GM12878 (cell line): ENCODE data around the gene TMEM109. TPM values are rescaled to one million over a fixed set of nuclear protein-coding genes. Genes with fewer than 3 reads are reported as not detected.

Experiments
- ATAC-seq: fragments of 200-7000 bp; cut with Tn5 transposase; 3 replicates; pipeline ENCODE4 v1.9.1; 2020; ENCODE audit warnings: mild to moderate bottlenecking, moderate library complexity
- BruUV-seq: library from RNA; stranded (reverse); fragments of 400-500 nt; replicated peaks from 2 replicates; lab custom pipeline; 2021; lab: Mats Ljungman, UMichigan
- CTCF ChIA-PET: fragments of 300-600 bp; sonication (Branson Sonifier 250); formaldehyde crosslinking; extraction: SDS; loops from one replicate; lab custom pipeline; 2021; ENCODE audit warnings: inconsistent platforms; lab: Yijun Ruan, JAX
- POLR2A ChIA-PET: fragments of 350-600 bp; formaldehyde crosslinking; extraction: SDS; loops from one replicate; lab custom pipeline; 2021; ENCODE audit warnings: inconsistent platforms; lab: Charles Lee
- RAD21 ChIA-PET: fragments of 300-600 bp; sonication (Branson Sonifier 250); formaldehyde crosslinking; loops from one replicate; lab custom pipeline; 2023; ENCODE audit warnings: antibody characterized with exemption; ENCODE audit not compliant: unreplicated experiment; lab: Charles Lee
- SMC1A ChIA-PET: fragments of 300-600 bp; sonication (Branson Sonifier 250); formaldehyde crosslinking; loops from one replicate; lab custom pipeline; 2023; ENCODE audit not compliant: unreplicated experiment, uncharacterized antibody; lab: Charles Lee
- DNase-seq: peaks from one replicate; pipeline ENCODE4 v3.0.0-alpha.2; 2011; ENCODE audit warnings: low read depth, low spot score
- FAIRE-seq: peaks from 3 replicates; lab custom pipeline; 2011; peaks lifted over from hg19 to GRCh38; lab: Jason Lieb, UNC
- H2AFZ ChIP-seq: 2 replicates; pipeline ENCODE4 v1.6.0; 2011; ENCODE audit warnings: low read depth, low read length, control low read depth; ENCODE audit not compliant: control insufficient read depth
- H3K27ac ChIP-seq: 2 replicates; pipeline ENCODE4 v1.5.1; 2011; ENCODE audit warnings: control low read depth; ENCODE audit not compliant: control insufficient read depth, insufficient read depth
- H3K27me3 ChIP-seq, 2 experiments: replicated peaks in 1 of 2; 2 replicates each; pipeline versions ENCODE4 v1.6.0 to v1.6.1; 2011; ENCODE audit warnings: low read length in 1 of 2; ENCODE audit not compliant: control insufficient read depth in 2 of 2, insufficient read depth in 2 of 2
- H3K36me3 ChIP-seq, 2 experiments: 2 replicates each; pipeline ENCODE4 v1.5.1; 2011; ENCODE audit warnings: low read length in 1 of 2; ENCODE audit not compliant: control insufficient read depth in 2 of 2, insufficient read depth in 2 of 2
- H3K4me1 ChIP-seq: 2 replicates; pipeline ENCODE4 v1.6.1; 2011; ENCODE audit warnings: mild to moderate bottlenecking, low read length, moderate library complexity, mixed read lengths; ENCODE audit not compliant: control insufficient read depth, insufficient read depth
- H3K4me2 ChIP-seq: 2 replicates; pipeline ENCODE4 v1.6.0; 2011; ENCODE audit warnings: control low read depth; ENCODE audit not compliant: control insufficient read depth, insufficient read depth
- H3K4me3 ChIP-seq: fragments of 200-600 bp; sonication (generic); 2 replicates; pipeline ENCODE4 v1.5.1; 2016
- H3K79me2 ChIP-seq: 2 replicates; pipeline ENCODE4 v1.6.0; 2011; ENCODE audit warnings: low read length; ENCODE audit not compliant: control insufficient read depth, insufficient read depth
- H3K9ac ChIP-seq: 2 replicates; pipeline ENCODE4 v1.8.0; 2011; ENCODE audit warnings: low read length, control low read depth, mixed read lengths; ENCODE audit not compliant: control insufficient read depth, insufficient read depth
- H3K9me3 ChIP-seq: replicated peaks from 3 replicates; pipeline ENCODE4 v1.5.1; 2011; ENCODE audit warnings: mild to moderate bottlenecking, low read length; ENCODE audit not compliant: control insufficient read depth, insufficient read depth
- H4K20me1 ChIP-seq: 2 replicates; pipeline ENCODE4 v1.6.0; 2011; ENCODE audit not compliant: control insufficient read depth, insufficient read depth
- BHLHE40 ChIP-seq, 2 experiments: fragments of 450-650 bp in 1 of 2; IDR thresholded peaks; 2 replicates each; pipeline ENCODE4 v1.6.1; 2011 to 2017; ENCODE audit warnings: low read depth in 2 of 2, borderline replicate concordance in 1 of 2, improper control_type of control experiment in 1 of 2, low read length in 1 of 2, mild to moderate bottlenecking in 1 of 2
- CHD1 ChIP-seq: IDR thresholded peaks from 2 replicates; pipeline ENCODE4 v1.6.1; 2012; ENCODE audit warnings: low read depth, low read length, improper control_type of control experiment
- CHD2 ChIP-seq: IDR thresholded peaks from 2 replicates; pipeline ENCODE4 v1.6.1; 2011; ENCODE audit warnings: low read depth, low read length, improper control_type of control experiment, borderline replicate concordance
- ETV6 ChIP-seq, 2 experiments: fragments of 450-650 bp in 1 of 2; IDR thresholded peaks in 1 of 2; conservative IDR thresholded peaks in 1 of 2; 2 replicates each; pipeline ENCODE4 v1.6.1; 2014; ENCODE audit warnings: antibody characterized with exemption in 1 of 2, borderline replicate concordance in 1 of 2, low read depth in 1 of 2, mild to moderate bottlenecking in 1 of 2, moderate library complexity in 1 of 2
- GABPA ChIP-seq: IDR thresholded peaks from 2 replicates; pipeline ENCODE4 v1.6.1; 2014; ENCODE audit warnings: antibody characterized with exemption, low read depth, mild to moderate bottlenecking, inconsistent platforms
- KDM1A ChIP-seq: fragments of 200-600 bp; sonication (generic); IDR thresholded peaks from 2 replicates; pipeline ENCODE4 v1.6.1; 2016; ENCODE audit warnings: borderline replicate concordance
- MTA2 ChIP-seq: fragments of 450-650 bp; IDR thresholded peaks from 2 replicates; pipeline ENCODE4 v1.6.1; 2016; ENCODE audit warnings: low read depth, mild to moderate bottlenecking, moderate library complexity
- MXI1 ChIP-seq: fragments of 150-350 bp; IDR thresholded peaks from 2 replicates; pipeline ENCODE4 v1.6.1; 2011; ENCODE audit warnings: low read depth, mild to moderate bottlenecking, inconsistent platforms, low read length, improper control_type of control experiment
- NR2C2 ChIP-seq: IDR thresholded peaks from 2 replicates; pipeline ENCODE4 v1.6.1; 2011; ENCODE audit warnings: borderline replicate concordance, low read depth; ENCODE audit not compliant: control insufficient read depth, insufficient read length
- POLR2AphosphoS2 ChIP-seq: IDR thresholded peaks from 2 replicates; pipeline ENCODE4 v1.6.1; 2011; ENCODE audit warnings: low read depth, mild to moderate bottlenecking, low read length, improper control_type of control experiment, moderate library complexity
- RBBP5 ChIP-seq: fragments of 200-600 bp; sonication (generic); conservative IDR thresholded peaks from 2 replicates; pipeline ENCODE4 v1.6.1; 2016
- RCOR1 ChIP-seq: conservative IDR thresholded peaks from 2 replicates; pipeline ENCODE4 v1.6.1; 2012; ENCODE audit warnings: low read depth, low read length, improper control_type of control experiment
- SIN3A ChIP-seq: IDR thresholded peaks from 2 replicates; pipeline ENCODE4 v1.6.1; 2012; ENCODE audit warnings: low read depth, low read length, improper control_type of control experiment
- SMARCA5 ChIP-seq: fragments of 450-650 bp; IDR thresholded peaks from 2 replicates; pipeline ENCODE4 v1.6.1; 2017; ENCODE audit warnings: mild to moderate bottlenecking
- SUZ12 ChIP-seq: fragments of 200-600 bp; sonication (generic); IDR thresholded peaks from one replicate; pipeline ENCODE4 v1.6.1; 2018; ENCODE audit warnings: antibody characterized with exemption, mild to moderate bottlenecking; ENCODE audit not compliant: unreplicated experiment
- ZBED1 ChIP-seq: IDR thresholded peaks from 2 replicates; pipeline ENCODE4 v1.6.1; 2016; ENCODE audit warnings: borderline replicate concordance
- ZNF24 ChIP-seq: fragments of 450-650 bp; IDR thresholded peaks from 2 replicates; pipeline ENCODE4 v1.6.1; 2017; ENCODE audit warnings: antibody characterized with exemption, mild to moderate bottlenecking
- ZSCAN29 ChIP-seq: fragments of 450-650 bp; IDR thresholded peaks from 2 replicates; pipeline ENCODE4 v1.6.1; 2017; ENCODE audit warnings: mild to moderate bottlenecking, moderate library complexity
- WGBS: methylation state at CpG from one replicate; pipeline ENCODE4 v1.1.6; 2016; ENCODE audit warnings: low lambda C conversion rate; ENCODE audit not compliant: insufficient replicate concordance, insufficient coverage; ENCODE audit errors: missing lambda C conversion rate; 5-methylcytosine and 5-hydroxymethylcytosine counted together
- in situ Hi-C: fragments of 300-500 bp; cut with MboI; formaldehyde crosslinking; loops from 9 replicates; pipeline ENCODE4 v1.14.3; 2018; ENCODE audit warnings: mixed read lengths
- intact Hi-C: fragments of 100-400 bp; cut with micrococcal nuclease; formaldehyde crosslinking; loops from one replicate; pipeline ENCODE4 v1.14.2; 2022; ENCODE audit not compliant: unreplicated experiment
- polyA plus RNA-seq, 11 experiments: library from polyadenylated mRNA; depleted of rRNA in 4 of 11; unstranded in 6 of 11; stranded (reverse) in 5 of 11; fragments of >200 nt; fragmentation: Nextera tagmentation in 4 of 11; fragmentation: Illumina TruSeq in 1 of 11; extraction: Ambion mirVana in 4 of 11; extraction: Trizol in 1 of 11; gene quantifications; 1 replicate in 1 of 11; 2 replicates in 10 of 11; pipeline versions ENCODE4 v1.2.1 to v1.2.3, GENCODE V29; 2011 to 2016; ENCODE audit warnings: inconsistent platforms in 2 of 11, missing spikeins in 2 of 11, low read depth in 1 of 11
- total RNA-seq, 4 experiments: library from RNA; depleted of rRNA in 3 of 4; stranded (reverse); fragments of >200 nt in 3 of 4; fragmentation: Illumina TruSeq in 1 of 4; extraction: Trizol in 1 of 4; gene quantifications; 2 replicates each; pipeline versions ENCODE4 v1.2.1 to v1.2.3, GENCODE V29; 2013 to 2021
- TF ChIP-seq, protein P1 (sequence below), 3 experiments: IDR thresholded peaks in 2 of 3; conservative IDR thresholded peaks in 1 of 3; 2 replicates each; pipeline ENCODE4 v1.5.1; 2011; ENCODE audit warnings: low read depth in 3 of 3, low read length in 3 of 3, mild to moderate bottlenecking in 3 of 3, control low read depth in 2 of 3, moderate library complexity in 2 of 3, inconsistent platforms in 1 of 3, mixed read lengths in 1 of 3; ENCODE audit not compliant: control insufficient read depth in 2 of 3, insufficient read depth in 1 of 3; ENCODE audit errors: extremely low read depth in 1 of 3
- TF ChIP-seq, protein P2 (sequence below): fragments of 450-650 bp; formaldehyde crosslinking; IDR thresholded peaks from 2 replicates; pipeline ENCODE4 v1.5.0; 2022; ENCODE audit warnings: mild to moderate bottlenecking, missing genetic modification characterization

Gene TMEM109
- total and polyA plus RNA-seq, 10 of the 15 experiments (the other 5 are each of a cell fraction or from before 2014, with no cell fraction given) = 21.9 to 199 (median 85.2) TPM

DNA sequence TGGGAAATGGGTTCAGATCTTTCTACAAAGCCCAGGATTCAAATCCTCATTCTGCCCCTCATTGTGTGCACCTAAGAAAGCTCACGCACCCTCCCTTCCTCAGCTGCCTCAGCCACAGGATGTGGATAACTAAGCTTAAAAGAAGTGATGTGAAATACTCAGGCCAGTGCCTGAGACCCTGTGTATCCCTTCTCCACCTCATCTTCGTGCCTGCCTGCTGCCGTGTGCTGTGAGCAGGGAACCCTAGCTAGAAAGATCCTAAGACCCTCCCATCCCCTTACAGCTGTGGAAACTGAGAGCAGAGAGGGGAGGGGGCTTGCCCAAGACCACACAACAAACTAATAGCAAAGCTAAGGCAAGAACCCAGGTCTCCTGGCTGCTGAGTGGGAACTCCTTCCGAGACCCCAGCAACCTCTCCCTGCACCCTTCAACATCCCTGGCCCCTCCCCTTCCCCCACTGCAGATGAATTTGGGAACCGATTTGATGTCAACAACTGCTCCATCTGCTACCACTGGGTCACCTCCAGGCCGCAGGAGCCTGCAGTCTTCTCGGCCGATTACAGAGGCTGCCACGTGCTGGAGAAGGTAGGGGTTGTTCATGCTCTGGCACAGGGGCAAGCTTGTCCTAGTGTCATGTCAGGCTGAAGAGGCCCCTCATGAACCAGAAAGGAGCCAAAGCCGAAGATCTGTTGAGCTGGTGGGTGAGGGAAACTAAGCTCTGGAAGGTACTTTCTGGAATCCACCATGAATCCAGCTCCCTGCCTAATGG is 45.1 kb upstream of the TMEM109 start:
- Histone ChIP-seq H3K4me2 (no peak overlapping the region), H3K27me3 (no peaks in the 10 kb centered on the region), H3K36me3 (no peaks in the 10 kb centered on the region), H3K27ac (no peak overlapping the region), H3K4me1 (no peaks in the 10 kb centered on the region), H4K20me1 (no peaks in the 10 kb centered on the region), H2AFZ (no peak overlapping the region), H3K9me3 (no peaks in the 10 kb centered on the region), H3K79me2 (no peaks in the 10 kb centered on the region), H3K4me3 (no peak overlapping the region), H3K9ac (no peak overlapping the region)
- ATAC-seq (no peak), FAIRE-seq (no peak), DNase-seq (no peak)
- POLR2A ChIA-PET = no interaction called here
- WGBS = 66% methylated on average over 10 of the region's 10 CpGs
- no TSS peak for BruUV-seq
- RAD21 ChIA-PET = interaction anchor here (1.8 kb wide), 1 partner anchor 37 kb away, joined by 7 read pairs; no protein-coding TSS in a partner anchor
- CTCF ChIA-PET = interaction anchor here (0.9 to 1.6 kb wide), 3 partner anchors 19 to 167 kb away, joined by 3 to 4 read pairs (median 3); no protein-coding TSS in a partner anchor
- intact Hi-C loops = no loop called here
- SMC1A ChIA-PET = interaction anchor here (1.2 to 1.3 kb wide), 2 partner anchors 9 to 19 kb away, joined by 3 to 4 read pairs; no protein-coding TSS in a partner anchor
- TF ChIP-seq KDM1A (no peak), SIN3A (no peak), GABPA (no peak), RBBP5 (no peak), ETV6 (conservative IDR thresholded peaks at IDR 0.05 in 1 of 2, IDR thresholded peaks at IDR 0.05 in 1 of 2; ENCODE audit: borderline replicate concordance in 1 of 2, low read depth in 1 of 2) (no peak), MXI1 (no peak), ZSCAN29 (no peak), CHD1 (no peak), CHD2 (no peak), SMARCA5 (no peak), ZNF24 (no peak), POLR2AphosphoS2 (no peak), SUZ12 (no peak), BHLHE40 (IDR thresholded peaks at IDR 0.05; ENCODE audit: borderline replicate concordance in 1 of 2, low read depth in 2 of 2, low read length in 1 of 2) (no peak), ZBED1 (no peak), MTA2 (no peak), NR2C2 (no peak), RCOR1 (no peak)
- TF ChIP-seq, protein P1, sequence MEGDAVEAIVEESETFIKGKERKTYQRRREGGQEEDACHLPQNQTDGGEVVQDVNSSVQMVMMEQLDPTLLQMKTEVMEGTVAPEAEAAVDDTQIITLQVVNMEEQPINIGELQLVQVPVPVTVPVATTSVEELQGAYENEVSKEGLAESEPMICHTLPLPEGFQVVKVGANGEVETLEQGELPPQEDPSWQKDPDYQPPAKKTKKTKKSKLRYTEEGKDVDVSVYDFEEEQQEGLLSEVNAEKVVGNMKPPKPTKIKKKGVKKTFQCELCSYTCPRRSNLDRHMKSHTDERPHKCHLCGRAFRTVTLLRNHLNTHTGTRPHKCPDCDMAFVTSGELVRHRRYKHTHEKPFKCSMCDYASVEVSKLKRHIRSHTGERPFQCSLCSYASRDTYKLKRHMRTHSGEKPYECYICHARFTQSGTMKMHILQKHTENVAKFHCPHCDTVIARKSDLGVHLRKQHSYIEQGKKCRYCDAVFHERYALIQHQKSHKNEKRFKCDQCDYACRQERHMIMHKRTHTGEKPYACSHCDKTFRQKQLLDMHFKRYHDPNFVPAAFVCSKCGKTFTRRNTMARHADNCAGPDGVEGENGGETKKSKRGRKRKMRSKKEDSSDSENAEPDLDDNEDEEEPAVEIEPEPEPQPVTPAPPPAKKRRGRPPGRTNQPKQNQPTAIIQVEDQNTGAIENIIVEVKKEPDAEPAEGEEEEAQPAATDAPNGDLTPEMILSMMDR (IDR thresholded peaks at IDR 0.05 in 2 of 3, conservative IDR thresholded peaks at IDR 0.05 in 1 of 3; ENCODE audit: control insufficient read depth in 2 of 3, extremely low read depth in 1 of 3, insufficient read depth in 1 of 3, low read depth in 3 of 3, low read length in 3 of 3) = no peak
- TF ChIP-seq, protein P2, sequence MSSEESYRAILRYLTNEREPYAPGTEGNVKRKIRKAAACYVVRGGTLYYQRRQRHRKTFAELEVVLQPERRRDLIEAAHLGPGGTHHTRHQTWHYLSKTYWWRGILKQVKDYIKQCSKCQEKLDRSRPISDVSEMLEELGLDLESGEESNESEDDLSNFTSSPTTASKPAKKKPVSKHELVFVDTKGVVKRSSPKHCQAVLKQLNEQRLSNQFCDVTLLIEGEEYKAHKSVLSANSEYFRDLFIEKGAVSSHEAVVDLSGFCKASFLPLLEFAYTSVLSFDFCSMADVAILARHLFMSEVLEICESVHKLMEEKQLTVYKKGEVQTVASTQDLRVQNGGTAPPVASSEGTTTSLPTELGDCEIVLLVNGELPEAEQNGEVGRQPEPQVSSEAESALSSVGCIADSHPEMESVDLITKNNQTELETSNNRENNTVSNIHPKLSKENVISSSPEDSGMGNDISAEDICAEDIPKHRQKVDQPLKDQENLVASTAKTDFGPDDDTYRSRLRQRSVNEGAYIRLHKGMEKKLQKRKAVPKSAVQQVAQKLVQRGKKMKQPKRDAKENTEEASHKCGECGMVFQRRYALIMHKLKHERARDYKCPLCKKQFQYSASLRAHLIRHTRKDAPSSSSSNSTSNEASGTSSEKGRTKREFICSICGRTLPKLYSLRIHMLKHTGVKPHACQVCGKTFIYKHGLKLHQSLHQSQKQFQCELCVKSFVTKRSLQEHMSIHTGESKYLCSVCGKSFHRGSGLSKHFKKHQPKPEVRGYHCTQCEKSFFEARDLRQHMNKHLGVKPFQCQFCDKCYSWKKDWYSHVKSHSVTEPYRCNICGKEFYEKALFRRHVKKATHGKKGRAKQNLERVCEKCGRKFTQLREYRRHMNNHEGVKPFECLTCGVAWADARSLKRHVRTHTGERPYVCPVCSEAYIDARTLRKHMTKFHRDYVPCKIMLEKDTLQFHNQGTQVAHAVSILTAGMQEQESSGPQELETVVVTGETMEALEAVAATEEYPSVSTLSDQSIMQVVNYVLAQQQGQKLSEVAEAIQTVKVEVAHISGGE (CRISPR knock-in tag) = no peak
- in situ Hi-C loops = no loop called here
